ENCODE measurements around the gene SUGCT. TPM values are rescaled to one million over a fixed set of nuclear protein-coding genes. Genes with fewer than 3 reads are reported as not detected.
"Not testable (repeated sequence)": the region's sequence is repeated elsewhere in the genome, so short reads cannot be mapped to it uniquely, and the experiment has no call there.

SUGCT gene
- total and polyA plus RNA-seq, 4 donors, result 37.9 to 152 (median 53.2) TPM

GRCh38 chr7:40584667-40585433 lies 450.0 kb downstream of the SUGCT start:
- Histone ChIP-seq H3K36me3 (ENCODE audit: control insufficient read depth in 1 of 2, insufficient read depth in 2 of 2, low read length in 1 of 2) (no peaks in the 10 kb centered on the region), H3K27me3 (ENCODE audit: control insufficient read depth in 1 of 2, insufficient read depth in 2 of 2, low read length in 1 of 2) (no peaks in the 10 kb centered on the region), H3K4me1 (ENCODE audit: control insufficient read depth in 1 of 2, insufficient read depth in 2 of 2, low read length in 2 of 2) (peaks cover 2% of the 10 kb centered on the region in 2 donors), H3K4me3 (ENCODE audit: low read length in 2 of 2) (no peak overlapping the region), H3K9me3 (ENCODE audit: control insufficient read depth, low read length) (no peaks in the 10 kb centered on the region), H3K27ac (ENCODE audit: low read depth in 1 of 2, low read length in 2 of 2) (no peak overlapping the region)
- 85 to 89% methylated on average over 4 of the region's 4 CpGs for WGBS, 2 donors
- ATAC-seq (ENCODE audit: low FRiP score) (no peak), DNase-seq (no peak)
- intact Hi-C loops (cut with DNase I), result no loop called here

- Histone ChIP-seq H3K4me1 (ENCODE audit: control insufficient read depth in 1 of 2, insufficient read depth in 2 of 2, low read length in 2 of 2) (peaks cover 2% of the 10 kb centered on the region in 2 donors), H3K27me3 (ENCODE audit: control insufficient read depth in 1 of 2, insufficient read depth in 2 of 2, low read length in 1 of 2) (no peaks in the 10 kb centered on the region), H3K9me3 (ENCODE audit: control insufficient read depth, low read length) (no peaks in the 10 kb centered on the region), H3K4me3 (ENCODE audit: low read length in 2 of 2) (no peak overlapping the region), H3K27ac (ENCODE audit: low read depth in 1 of 2, low read length in 2 of 2) (no peak overlapping the region), H3K36me3 (ENCODE audit: control insufficient read depth in 1 of 2, insufficient read depth in 2 of 2, low read length in 1 of 2) (no peaks in the 10 kb centered on the region)
- no peak for ATAC-seq (ENCODE audit: low FRiP score)
- intact Hi-C loops (cut with DNase I), result no loop called here
- no peak for DNase-seq
- WGBS, 2 donors, result 65 to 73% methylated on average over 1 of the region's 1 CpG
Observed at GRCh38 chr7:40586197-40586596, 451.4 kb downstream of the SUGCT start.

DNA sequence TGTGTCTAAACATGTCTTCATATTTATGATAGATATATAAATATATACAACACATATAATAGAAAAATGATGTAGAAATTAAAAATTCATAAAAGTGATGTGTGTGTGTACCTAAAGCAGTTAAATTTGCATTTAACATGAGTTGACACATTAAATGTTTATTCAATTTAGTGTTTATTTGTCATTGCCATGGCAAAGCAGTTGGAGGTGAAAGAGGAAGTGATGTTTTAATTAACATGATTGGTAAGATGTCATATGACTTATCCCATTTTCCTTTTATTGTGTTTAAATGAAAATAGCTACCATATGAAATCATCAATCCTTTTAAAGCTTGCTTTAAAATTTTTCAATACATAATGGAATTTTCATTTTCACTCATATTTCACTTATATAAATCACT lies 452.6 kb downstream of the SUGCT start:
- ATAC-seq (ENCODE audit: low FRiP score), result no peak
- H3K4me1 ChIP-seq (ENCODE audit: control insufficient read depth in 1 of 2, insufficient read depth in 2 of 2, low read length in 2 of 2), result peaks cover 0 to 2% of the 10 kb centered on the region in 2 donors

DNA sequence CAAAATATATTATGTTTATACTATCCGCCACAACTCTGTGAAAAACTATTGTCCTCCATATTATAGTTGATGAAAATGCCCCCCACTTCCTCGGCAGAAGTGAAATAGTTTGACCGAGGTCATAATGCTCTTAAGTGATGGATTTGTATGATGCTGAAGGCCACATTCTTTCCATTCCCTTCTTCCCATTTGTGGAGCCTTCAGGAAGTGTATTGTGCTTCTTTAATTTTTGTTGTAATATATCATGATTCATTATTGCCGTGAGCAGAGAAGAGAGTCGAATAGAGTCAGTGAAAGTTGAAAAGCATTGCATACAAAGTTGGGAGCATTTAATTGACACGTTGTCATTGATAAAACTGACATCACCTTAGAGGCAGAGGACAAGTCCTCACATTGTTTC lies 460.3 kb downstream of the SUGCT start:
- Histone ChIP-seq H3K27ac (ENCODE audit: low read depth in 1 of 2, low read length in 2 of 2) (no peak overlapping the region), H3K4me1 (ENCODE audit: control insufficient read depth in 1 of 2, insufficient read depth in 2 of 2, low read length in 2 of 2) (peaks cover 2 to 4% of the 10 kb centered on the region in 2 donors)

More for the DNA sequence above, 452.6 kb downstream of the SUGCT start:
- no peaks in the 10 kb centered on the region for H3K27me3 ChIP-seq (ENCODE audit: control insufficient read depth in 1 of 2, insufficient read depth in 2 of 2, low read length in 1 of 2)
- H3K27ac ChIP-seq (ENCODE audit: low read depth in 1 of 2, low read length in 2 of 2), result no peak overlapping the region
- no peak for DNase-seq
- no peaks in the 10 kb centered on the region for H3K36me3 ChIP-seq (ENCODE audit: control insufficient read depth in 1 of 2, insufficient read depth in 2 of 2, low read length in 1 of 2)
- no peak overlapping the region for H3K4me3 ChIP-seq (ENCODE audit: low read length in 2 of 2)
- no peaks in the 10 kb centered on the region for H3K9me3 ChIP-seq (ENCODE audit: control insufficient read depth, low read length)
- intact Hi-C loops (cut with DNase I), result no loop called here

DNA sequence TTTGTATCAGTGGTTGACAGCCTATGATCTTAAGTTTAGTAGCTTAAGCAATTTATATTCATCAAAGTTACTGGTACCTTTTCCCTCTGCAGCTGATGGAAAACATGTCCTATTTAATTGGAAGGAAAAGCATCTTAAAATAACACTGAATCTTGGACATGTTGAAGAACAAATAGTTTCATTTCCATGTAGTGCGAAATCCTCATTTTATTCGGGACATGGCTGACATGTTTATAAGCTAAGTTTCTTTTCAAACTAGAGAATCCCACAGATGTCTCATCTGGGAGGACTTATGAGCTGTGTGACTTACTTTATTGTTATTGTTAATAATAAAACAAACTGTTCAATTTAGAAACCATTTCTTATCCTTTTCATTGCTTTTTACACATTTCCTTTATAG lies 461.0 kb downstream of the SUGCT start:
- DNase-seq, result no peak
- H3K4me1 ChIP-seq (ENCODE audit: control insufficient read depth in 1 of 2, insufficient read depth in 2 of 2, low read length in 2 of 2), result peaks cover 2 to 4% of the 10 kb centered on the region in 2 donors
- H3K27me3 ChIP-seq (ENCODE audit: control insufficient read depth in 1 of 2, insufficient read depth in 2 of 2, low read length in 1 of 2), result no peaks in the 10 kb centered on the region
- H3K36me3 ChIP-seq (ENCODE audit: control insufficient read depth in 1 of 2, insufficient read depth in 2 of 2, low read length in 1 of 2), result no peaks in the 10 kb centered on the region
- H3K4me3 ChIP-seq (ENCODE audit: low read length in 2 of 2), result peak overlapping the region in 1 of 2 donors; percentile 26
- no peak for ATAC-seq (ENCODE audit: low FRiP score)
- H3K27ac ChIP-seq (ENCODE audit: low read depth in 1 of 2, low read length in 2 of 2), result peak overlapping the region in 1 of 2 donors; percentile 5
- no peaks in the 10 kb centered on the region for H3K9me3 ChIP-seq (ENCODE audit: control insufficient read depth, low read length)
- WGBS, 2 donors, result 5 to 7% methylated on average over 2 of the region's 2 CpGs
- intact Hi-C loops (cut with DNase I), result no loop called here

More for the DNA sequence above, 460.3 kb downstream of the SUGCT start:
- ATAC-seq (ENCODE audit: low FRiP score), result no peak
- H3K4me3 ChIP-seq (ENCODE audit: low read length in 2 of 2), result no peak overlapping the region
- no peak for DNase-seq
- WGBS, 2 donors, result 81 to 83% methylated on average over 6 of the region's 6 CpGs
- H3K27me3 ChIP-seq (ENCODE audit: control insufficient read depth in 1 of 2, insufficient read depth in 2 of 2, low read length in 1 of 2), result no peaks in the 10 kb centered on the region
- intact Hi-C loops (cut with DNase I), result no loop called here
- H3K36me3 ChIP-seq (ENCODE audit: control insufficient read depth in 1 of 2, insufficient read depth in 2 of 2, low read length in 1 of 2), result no peaks in the 10 kb centered on the region
- H3K9me3 ChIP-seq (ENCODE audit: control insufficient read depth, low read length), result no peaks in the 10 kb centered on the region

DNA sequence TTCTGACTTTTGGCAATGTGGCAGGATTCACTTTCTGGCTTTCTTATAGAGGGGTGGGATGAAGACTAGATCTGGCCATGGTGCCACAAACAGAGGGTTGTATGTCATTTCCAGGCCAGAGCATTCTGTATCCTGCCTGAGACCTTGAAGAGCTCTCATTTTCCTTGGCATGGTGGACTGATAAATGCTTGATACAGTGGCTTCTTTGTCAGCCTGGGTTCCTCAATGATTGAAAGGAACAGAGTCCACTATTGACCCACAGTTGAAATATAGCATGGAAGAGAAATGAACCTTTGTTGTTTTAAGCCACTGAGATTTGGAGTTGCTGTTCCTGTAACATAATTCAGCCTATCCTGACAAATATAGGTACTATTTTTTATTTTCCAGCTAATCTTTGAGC lies 462.7 kb downstream of the SUGCT start:
- intact Hi-C loops (cut with DNase I), result no loop called here
- Histone ChIP-seq H3K4me1 (ENCODE audit: control insufficient read depth in 1 of 2, insufficient read depth in 2 of 2, low read length in 2 of 2) (peaks cover 2 to 4% of the 10 kb centered on the region in 2 donors), H3K27ac (ENCODE audit: low read depth in 1 of 2, low read length in 2 of 2) (no peak overlapping the region), H3K36me3 (ENCODE audit: control insufficient read depth in 1 of 2, insufficient read depth in 2 of 2, low read length in 1 of 2) (no peaks in the 10 kb centered on the region), H3K27me3 (ENCODE audit: control insufficient read depth in 1 of 2, insufficient read depth in 2 of 2, low read length in 1 of 2) (no peaks in the 10 kb centered on the region), H3K9me3 (ENCODE audit: control insufficient read depth, low read length) (no peaks in the 10 kb centered on the region), H3K4me3 (ENCODE audit: low read length in 2 of 2) (no peak overlapping the region)
- ATAC-seq (ENCODE audit: low FRiP score), result no peak
- DNase-seq, result no peak

DNA sequence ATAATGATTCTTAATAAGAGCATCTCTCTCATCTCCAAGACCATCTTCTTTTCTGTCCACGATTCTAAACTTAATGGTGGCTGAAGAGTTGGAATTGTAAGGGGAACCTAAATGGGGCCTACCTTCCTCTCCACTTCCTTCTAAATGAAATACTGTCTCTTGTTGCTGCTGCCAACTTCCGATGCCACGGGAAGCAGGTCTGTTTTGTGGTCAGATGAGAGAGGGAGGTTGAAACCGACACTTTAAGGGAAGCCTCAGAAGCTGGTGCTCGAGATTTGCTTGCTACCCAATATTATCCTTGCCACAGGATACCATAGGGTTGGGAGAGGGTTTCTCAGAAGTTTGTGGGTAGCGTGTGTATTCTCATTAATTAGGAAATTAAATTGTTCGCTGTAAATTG lies 464.1 kb downstream of the SUGCT start:
- Histone ChIP-seq H3K36me3 (ENCODE audit: control insufficient read depth in 1 of 2, insufficient read depth in 2 of 2, low read length in 1 of 2) (no peaks in the 10 kb centered on the region), H3K9me3 (ENCODE audit: control insufficient read depth, low read length) (no peaks in the 10 kb centered on the region), H3K4me1 (ENCODE audit: control insufficient read depth in 1 of 2, insufficient read depth in 2 of 2, low read length in 2 of 2) (peaks cover 3 to 4% of the 10 kb centered on the region in 2 donors), H3K27ac (ENCODE audit: low read depth in 1 of 2, low read length in 2 of 2) (no peak overlapping the region), H3K4me3 (ENCODE audit: low read length in 2 of 2) (no peak overlapping the region), H3K27me3 (ENCODE audit: control insufficient read depth in 1 of 2, insufficient read depth in 2 of 2, low read length in 1 of 2) (no peaks in the 10 kb centered on the region)
- DNase-seq (no peak), ATAC-seq (ENCODE audit: low FRiP score) (no peak)
- WGBS, 2 donors, result 93% methylated on average over 7 of the region's 7 CpGs
- intact Hi-C loops (cut with DNase I), result no loop called here

- DNase-seq (no peak), ATAC-seq (ENCODE audit: low FRiP score) (no peak)
- intact Hi-C loops (cut with DNase I), result loop anchor here in 1 of 2 donors (10.0 kb wide), 1 partner anchor 275 kb away; no protein-coding TSS in a partner anchor
- no peak overlapping the region for H3K4me3 ChIP-seq (ENCODE audit: low read length in 2 of 2)
- no peaks in the 10 kb centered on the region for H3K9me3 ChIP-seq (ENCODE audit: control insufficient read depth, low read length)
- no peaks in the 10 kb centered on the region for H3K36me3 ChIP-seq (ENCODE audit: control insufficient read depth in 1 of 2, insufficient read depth in 2 of 2, low read length in 1 of 2)
- WGBS, 2 donors, result 92% methylated on average over 5 of the region's 5 CpGs
- no peaks in the 10 kb centered on the region for H3K27me3 ChIP-seq (ENCODE audit: control insufficient read depth in 1 of 2, insufficient read depth in 2 of 2, low read length in 1 of 2)
- H3K27ac ChIP-seq (ENCODE audit: low read depth in 1 of 2, low read length in 2 of 2), result peak overlapping the region in 1 of 2 donors; percentile 44
- peaks cover 3 to 4% of the 10 kb centered on the region in 2 donors for H3K4me1 ChIP-seq (ENCODE audit: control insufficient read depth in 1 of 2, insufficient read depth in 2 of 2, low read length in 2 of 2)
Observed at GRCh38 chr7:40599836-40600235, 465.0 kb downstream of the SUGCT start.

DNA sequence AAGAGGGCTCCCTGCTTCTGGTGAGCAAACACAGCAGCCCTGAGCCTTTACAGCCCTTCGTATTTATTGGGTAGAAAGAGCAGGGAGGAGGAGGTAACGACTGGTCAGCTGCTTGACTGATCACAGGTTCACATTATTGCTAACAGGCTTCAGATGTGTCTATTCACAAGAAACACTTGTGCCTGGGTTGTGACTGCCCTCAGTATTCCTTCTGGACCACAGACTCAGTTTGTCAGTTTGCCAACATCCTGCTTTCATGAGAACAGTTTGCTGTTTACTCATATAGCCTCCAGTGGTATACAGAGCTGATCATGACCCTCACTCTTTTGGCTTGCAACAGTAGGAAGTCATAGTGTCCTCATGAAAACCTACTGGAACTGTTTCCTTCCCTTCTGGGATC lies 467.5 kb downstream of the SUGCT start:
- not testable (repeated sequence) for ATAC-seq (ENCODE audit: low FRiP score); H3K4me1 ChIP-seq (ENCODE audit: control insufficient read depth in 1 of 2, insufficient read depth in 2 of 2, low read length in 2 of 2); DNase-seq; H3K9me3 ChIP-seq (ENCODE audit: control insufficient read depth, low read length); H3K27ac ChIP-seq (ENCODE audit: low read depth in 1 of 2, low read length in 2 of 2); H3K4me3 ChIP-seq (ENCODE audit: low read length in 2 of 2); H3K27me3 ChIP-seq (ENCODE audit: control insufficient read depth in 1 of 2, insufficient read depth in 2 of 2, low read length in 1 of 2); H3K36me3 ChIP-seq (ENCODE audit: control insufficient read depth in 1 of 2, insufficient read depth in 2 of 2, low read length in 1 of 2)
- intact Hi-C loops (cut with DNase I), result loop anchor here in 1 of 2 donors (10.0 kb wide), 1 partner anchor 278 kb away; no protein-coding TSS in a partner anchor
- 97 to 100% methylated on average over 2 of the region's 2 CpGs for WGBS, 2 donors
